Measurements from ENCODE around the gene URB1. TPM values are rescaled to one million over a fixed set of nuclear protein-coding genes. Genes with fewer than 3 reads are reported as not detected.
A peak's percentile ranks its signal among the peaks of the same experiment; 100 is the strongest.

The URB1 gene
- total and polyA plus RNA-seq, 12 donors = 4.0 to 17.7 (median 12.6) TPM

- ATAC-seq (no peak), DNase-seq (no peak)
- Histone ChIP-seq H3K4me1 (peaks cover 0 to 36% (median 10%) of the 10 kb centered on the region in 9 donors), H3K4me3 (no peak overlapping the region), H3K27me3 (no peaks in the 10 kb centered on the region), H3K27ac (no peak overlapping the region), H3K9me3 (no peaks in the 10 kb centered on the region), H3K36me3 (peaks cover 0 to 77% (median 13%) of the 10 kb centered on the region in 9 donors)
- intact Hi-C loops (cut with DNase I) = no loop called here
- WGBS, 2 donors = 91 to 94% methylated on average over 6 of the region's 6 CpGs
- peak in 1 of 9 donors; percentile 19 for TF ChIP-seq CTCF (IDR thresholded peaks at IDR 0.05)
Measured at GRCh38 chr21:32383812-32384211, 9.0 kb downstream of the URB1 start.

GRCh38 chr21:32382108-32382644 is 10.6 kb downstream of the URB1 start:
- TF ChIP-seq CTCF (IDR thresholded peaks at IDR 0.05) = no peak
- no peaks in the 10 kb centered on the region for H3K9me3 ChIP-seq
- peaks cover 0 to 29% (median 8%) of the 10 kb centered on the region in 9 donors for H3K4me1 ChIP-seq
- peaks cover 0 to 85% (median 13%) of the 10 kb centered on the region in 9 donors for H3K36me3 ChIP-seq
- H3K27me3 ChIP-seq = no peaks in the 10 kb centered on the region
- intact Hi-C loops (cut with DNase I) = no loop called here
- ATAC-seq (no peak), DNase-seq (no peak)
- peak overlapping the region in 2 of 10 donors; percentile 16 to 49 for H3K27ac ChIP-seq
- H3K4me3 ChIP-seq = no peak overlapping the region
- WGBS, 2 donors = 82 to 83% methylated on average over 10 of the region's 10 CpGs

- WGBS, 2 donors = 82 to 84% methylated on average over 6 of the region's 6 CpGs
- peak overlapping the region in 2 of 10 donors; percentile 16 to 49 for H3K27ac ChIP-seq
- no peaks in the 10 kb centered on the region for H3K27me3 ChIP-seq
- H3K36me3 ChIP-seq = peaks cover 0 to 91% (median 13%) of the 10 kb centered on the region in 9 donors
- DNase-seq = no peak
- no peaks in the 10 kb centered on the region for H3K9me3 ChIP-seq
- ATAC-seq = no peak
- H3K4me1 ChIP-seq = peaks cover 0 to 24% (median 4%) of the 10 kb centered on the region in 9 donors
- intact Hi-C loops (cut with DNase I) = no loop called here
- H3K4me3 ChIP-seq = no peak overlapping the region
- no peak for TF ChIP-seq CTCF (IDR thresholded peaks at IDR 0.05)
Measured at GRCh38 chr21:32381571-32381970, 11.2 kb downstream of the URB1 start.

GRCh38 chr21:32380940-32381339 is 11.9 kb downstream of the URB1 start:
- no peak for TF ChIP-seq CTCF (IDR thresholded peaks at IDR 0.05)
- Histone ChIP-seq H3K27me3 (no peaks in the 10 kb centered on the region), H3K4me3 (no peak overlapping the region), H3K4me1 (peaks cover 0 to 18% (median 0%) of the 10 kb centered on the region in 9 donors), H3K27ac (no peak overlapping the region), H3K9me3 (no peaks in the 10 kb centered on the region), H3K36me3 (peaks cover 0 to 97% (median 13%) of the 10 kb centered on the region in 9 donors)
- no peak for DNase-seq
- intact Hi-C loops (cut with DNase I) = no loop called here
- ATAC-seq = no peak
- 73 to 78% methylated on average over 4 of the region's 4 CpGs for WGBS, 2 donors
